LNCAP (cell line): ENCODE results near the gene TET2.

ENCODE experiments used
- TF ChIP-seq, protein P1 (sequence below): fragments of 450-650 bp; IDR thresholded peaks from 2 replicates; pipeline ENCODE4 v1.5.1; 2017; ENCODE audit warnings: mild to moderate bottlenecking

Gene TET2

DNA sequence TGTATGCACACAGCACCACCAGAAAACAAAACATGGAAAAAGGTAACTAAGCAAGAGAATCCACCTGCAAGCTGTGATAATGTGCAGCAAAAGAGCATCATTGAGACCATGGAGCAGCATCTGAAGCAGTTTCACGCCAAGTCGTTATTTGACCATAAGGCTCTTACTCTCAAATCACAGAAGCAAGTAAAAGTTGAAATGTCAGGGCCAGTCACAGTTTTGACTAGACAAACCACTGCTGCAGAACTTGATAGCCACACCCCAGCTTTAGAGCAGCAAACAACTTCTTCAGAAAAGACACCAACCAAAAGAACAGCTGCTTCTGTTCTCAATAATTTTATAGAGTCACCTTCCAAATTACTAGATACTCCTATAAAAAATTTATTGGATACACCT, 90.2 kb downstream of the TET2 start:
- TF ChIP-seq, protein P1, sequence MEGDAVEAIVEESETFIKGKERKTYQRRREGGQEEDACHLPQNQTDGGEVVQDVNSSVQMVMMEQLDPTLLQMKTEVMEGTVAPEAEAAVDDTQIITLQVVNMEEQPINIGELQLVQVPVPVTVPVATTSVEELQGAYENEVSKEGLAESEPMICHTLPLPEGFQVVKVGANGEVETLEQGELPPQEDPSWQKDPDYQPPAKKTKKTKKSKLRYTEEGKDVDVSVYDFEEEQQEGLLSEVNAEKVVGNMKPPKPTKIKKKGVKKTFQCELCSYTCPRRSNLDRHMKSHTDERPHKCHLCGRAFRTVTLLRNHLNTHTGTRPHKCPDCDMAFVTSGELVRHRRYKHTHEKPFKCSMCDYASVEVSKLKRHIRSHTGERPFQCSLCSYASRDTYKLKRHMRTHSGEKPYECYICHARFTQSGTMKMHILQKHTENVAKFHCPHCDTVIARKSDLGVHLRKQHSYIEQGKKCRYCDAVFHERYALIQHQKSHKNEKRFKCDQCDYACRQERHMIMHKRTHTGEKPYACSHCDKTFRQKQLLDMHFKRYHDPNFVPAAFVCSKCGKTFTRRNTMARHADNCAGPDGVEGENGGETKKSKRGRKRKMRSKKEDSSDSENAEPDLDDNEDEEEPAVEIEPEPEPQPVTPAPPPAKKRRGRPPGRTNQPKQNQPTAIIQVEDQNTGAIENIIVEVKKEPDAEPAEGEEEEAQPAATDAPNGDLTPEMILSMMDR, result no peak

DNA sequence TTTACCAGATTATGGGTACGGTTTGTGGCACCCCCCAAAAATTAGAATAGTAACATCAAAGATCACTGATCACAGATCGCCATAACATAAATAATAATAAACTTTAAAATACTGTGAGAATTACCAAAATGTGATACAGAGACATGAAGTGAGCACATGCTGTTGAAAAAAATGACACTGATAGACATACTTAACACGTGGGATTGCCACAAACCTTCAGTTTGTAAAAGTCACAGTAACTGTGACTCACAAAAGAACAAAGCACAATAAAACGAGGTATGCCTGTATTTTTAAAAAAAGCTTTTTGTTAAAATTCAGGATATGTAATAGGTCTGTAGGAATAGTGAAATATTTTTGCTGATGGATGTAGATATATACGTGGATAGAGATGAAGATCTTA, 93.4 kb downstream of the TET2 start:
- TF ChIP-seq, protein P1, result no peak

DNA sequence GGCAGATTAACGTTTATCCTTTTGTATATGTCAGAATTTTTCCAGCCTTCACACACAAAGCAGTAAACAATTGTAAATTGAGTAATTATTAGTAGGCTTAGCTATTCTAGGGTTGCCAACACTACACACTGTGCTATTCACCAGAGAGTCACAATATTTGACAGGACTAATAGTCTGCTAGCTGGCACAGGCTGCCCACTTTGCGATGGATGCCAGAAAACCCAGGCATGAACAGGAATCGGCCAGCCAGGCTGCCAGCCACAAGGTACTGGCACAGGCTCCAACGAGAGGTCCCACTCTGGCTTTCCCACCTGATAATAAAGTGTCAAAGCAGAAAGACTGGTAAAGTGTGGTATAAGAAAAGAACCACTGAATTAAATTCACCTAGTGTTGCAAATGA, 94.8 kb downstream of the TET2 start:
- TF ChIP-seq, protein P1, result no peak

DNA sequence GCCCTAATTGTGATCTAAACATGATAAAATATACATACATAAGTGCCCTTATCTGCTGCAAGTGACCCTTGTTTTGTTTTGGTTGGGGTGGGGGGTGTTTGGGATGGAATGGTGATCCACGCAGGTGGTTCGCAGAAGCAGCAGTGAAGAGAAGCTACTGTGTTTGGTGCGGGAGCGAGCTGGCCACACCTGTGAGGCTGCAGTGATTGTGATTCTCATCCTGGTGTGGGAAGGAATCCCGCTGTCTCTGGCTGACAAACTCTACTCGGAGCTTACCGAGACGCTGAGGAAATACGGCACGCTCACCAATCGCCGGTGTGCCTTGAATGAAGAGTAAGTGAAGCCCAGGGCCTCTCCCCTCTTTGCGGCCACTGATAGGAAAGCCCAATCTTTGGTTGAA, 96.8 kb downstream of the TET2 start:
- TF ChIP-seq, protein P1, result no peak

DNA sequence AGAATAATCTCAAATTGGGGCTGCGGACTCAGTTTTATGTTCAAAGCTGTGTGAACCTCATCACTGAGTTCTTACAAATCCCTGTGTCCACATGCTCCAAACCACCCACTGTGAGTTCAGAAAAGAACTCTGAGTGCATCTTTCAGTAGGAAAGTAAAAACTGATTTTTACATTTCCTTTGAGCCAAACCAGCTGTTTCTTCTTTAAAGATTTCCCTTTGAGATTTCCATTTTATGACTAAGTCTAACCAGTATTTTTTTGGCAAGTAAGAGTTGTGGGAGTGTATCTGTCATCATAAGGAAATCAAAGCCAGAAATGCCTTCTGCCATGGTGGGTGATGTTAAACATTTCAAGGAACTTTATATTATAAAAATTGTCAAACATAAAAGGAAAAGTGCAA, 100.0 kb downstream of the TET2 start:
- TF ChIP-seq, protein P1, result no peak

DNA sequence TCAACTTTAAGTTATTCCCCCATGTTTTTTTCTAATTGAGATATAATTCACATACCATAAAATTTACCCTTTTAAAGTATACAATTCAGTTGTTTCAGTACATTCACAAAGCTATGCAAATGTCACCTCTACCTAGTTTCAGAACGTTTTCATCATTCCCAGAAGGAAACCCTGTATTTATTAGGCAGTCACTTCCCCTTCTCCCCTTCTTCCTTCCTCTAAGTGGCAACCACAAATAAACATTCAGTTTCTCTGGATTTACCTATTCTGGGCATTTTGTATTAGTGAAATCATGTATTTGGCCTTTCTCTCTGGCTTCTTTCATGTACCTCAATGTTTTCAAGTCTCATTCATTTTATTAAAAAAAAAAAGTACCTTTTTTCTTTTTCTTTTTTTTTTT, 101.9 kb downstream of the TET2 start:
- TF ChIP-seq, protein P1, result no peak

DNA sequence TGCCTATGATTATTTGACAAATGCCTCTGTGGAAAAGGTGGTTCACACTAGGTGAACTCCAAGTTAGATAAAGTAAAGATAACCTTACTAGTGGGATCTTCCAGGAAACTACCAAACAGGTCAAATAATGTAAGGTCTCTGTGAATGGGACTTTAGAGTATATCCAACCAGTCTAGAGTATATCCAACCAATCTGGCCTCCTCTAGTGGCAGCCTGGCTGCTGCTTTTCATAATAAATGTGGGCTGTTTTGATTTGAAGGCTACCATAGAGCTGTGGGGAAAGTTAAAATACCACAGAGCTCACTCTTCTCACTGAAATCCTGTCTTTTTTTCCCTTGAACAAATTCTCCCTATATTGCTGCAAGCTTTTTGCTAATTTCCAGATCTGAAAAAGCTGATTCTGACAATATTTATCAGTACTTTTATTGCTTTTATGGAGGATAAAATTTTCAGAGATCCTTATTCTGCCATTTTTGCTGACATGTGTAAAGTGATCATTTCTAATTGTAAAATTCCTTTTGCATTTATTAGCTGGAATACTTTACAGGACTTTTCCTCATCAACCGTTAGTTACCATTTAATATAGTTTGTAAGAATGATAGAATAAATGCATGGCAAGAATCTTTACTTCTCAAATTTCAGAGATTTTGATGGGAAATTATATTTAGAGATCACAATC, 111.3 kb downstream of the TET2 start:
- TF ChIP-seq, protein P1, result peak; percentile 25; the same call in 1 of the 2 replicates

DNA sequence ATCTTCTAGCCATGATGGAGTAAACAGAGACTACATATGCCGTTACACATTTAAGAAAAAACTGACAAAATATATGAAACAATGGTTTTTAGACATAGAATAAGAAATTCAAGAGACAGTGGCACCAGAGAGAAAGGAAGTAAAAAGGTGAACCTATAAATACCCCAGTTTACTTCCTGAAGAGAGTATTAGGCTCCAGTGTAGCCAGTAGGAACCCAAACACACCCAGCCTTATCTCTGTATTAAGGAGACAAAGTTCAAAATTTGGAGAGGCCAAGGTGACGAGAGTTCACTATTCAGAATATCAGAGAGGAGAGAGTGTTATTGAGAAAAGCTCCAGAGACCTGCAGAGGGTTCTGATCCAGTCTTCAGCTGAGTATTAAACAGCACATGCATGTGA, 119.0 kb downstream of the TET2 start:
- TF ChIP-seq, protein P1, result no peak
